T-helper 17 cell (primary cell): ENCODE results near the gene PTPRN2. TPM values are rescaled to one million over a fixed set of nuclear protein-coding genes. Genes with fewer than 3 reads are reported as not detected.
"Not testable (repeated sequence)": the region's sequence is repeated elsewhere in the genome, so short reads cannot be mapped to it uniquely, and the experiment has no call there.

Experiments used
- ATAC-seq: fragments of 150-1000 bp; cut with Tn5 transposase; 2 replicates; pipeline ENCODE4 v1.10.0; 2021; ENCODE audit warnings: mild to moderate bottlenecking, moderate library complexity
- DNase-seq, 3 donors: peaks; one replicate each; pipeline versions ENCODE4 v3.0.0 to v3.0.0-alpha.2; 2020 to 2021
- H3K9me3 ChIP-seq: one replicate; pipeline ENCODE4 v1.7.0; 2013; ENCODE audit warnings: low read length, mild to moderate bottlenecking; ENCODE audit not compliant: control insufficient read depth, poor library complexity, severe bottlenecking
- H3K27ac Mint-ChIP-seq: one replicate; pipeline ENCODE4 v1.8.0; 2022; ENCODE audit warnings: mild to moderate bottlenecking, moderate library complexity, mixed read lengths
- H3K27me3 Mint-ChIP-seq: one replicate; pipeline ENCODE4 v1.8.0; 2022; ENCODE audit warnings: mixed read lengths
- H3K36me3 Mint-ChIP-seq: one replicate; pipeline ENCODE4 v1.8.0; 2022; ENCODE audit warnings: low read depth, mixed read lengths
- H3K4me1 Mint-ChIP-seq: one replicate; pipeline ENCODE4 v1.8.0; 2022; ENCODE audit warnings: mild to moderate bottlenecking, mixed read lengths
- H3K4me3 Mint-ChIP-seq: one replicate; pipeline ENCODE4 v1.8.0; 2022; ENCODE audit warnings: mild to moderate bottlenecking, moderate library complexity, mixed read lengths
- total RNA-seq, 4 donors: library from RNA in 2 of 4; stranded (reverse) in 2 of 4; gene quantifications; one replicate each; pipeline ENCODE4 v1.2.3 and lab custom pipeline; 2022 to 2026

The PTPRN2 gene
- total RNA-seq, 2 donors from 2014 or later: 0.42 to 0.57 TPM

DNA sequence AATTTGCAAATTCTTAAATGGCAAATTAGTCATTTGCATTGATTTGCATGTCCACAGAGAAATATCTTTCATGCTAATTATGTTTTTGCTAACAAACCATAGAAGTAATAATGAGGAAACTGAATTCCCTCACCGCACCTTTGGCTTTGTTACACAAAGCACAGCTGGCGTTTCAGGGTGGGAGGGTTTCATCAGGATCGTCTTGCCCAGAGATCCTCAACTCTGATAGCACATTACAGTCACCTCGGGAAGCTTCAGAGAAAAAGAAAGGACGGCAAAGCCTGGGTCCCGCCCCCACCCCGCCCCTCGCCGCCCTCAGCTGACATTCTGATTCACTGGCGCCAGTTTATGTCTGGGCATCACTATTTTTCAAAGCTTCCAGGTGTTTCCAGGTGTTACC is 119.4 kb downstream of the PTPRN2 start:
- ATAC-seq (no peak), DNase-seq (no peak)
- no peak overlapping the region for H3K4me3 Mint-ChIP-seq
- H3K9me3 ChIP-seq: no peaks in the 10 kb centered on the region
- peaks cover 2% of the 10 kb centered on the region for H3K4me1 Mint-ChIP-seq
- H3K27me3 Mint-ChIP-seq: peaks cover 19% of the 10 kb centered on the region
- H3K36me3 Mint-ChIP-seq: no peaks in the 10 kb centered on the region
- H3K27ac Mint-ChIP-seq: no peak overlapping the region

DNA sequence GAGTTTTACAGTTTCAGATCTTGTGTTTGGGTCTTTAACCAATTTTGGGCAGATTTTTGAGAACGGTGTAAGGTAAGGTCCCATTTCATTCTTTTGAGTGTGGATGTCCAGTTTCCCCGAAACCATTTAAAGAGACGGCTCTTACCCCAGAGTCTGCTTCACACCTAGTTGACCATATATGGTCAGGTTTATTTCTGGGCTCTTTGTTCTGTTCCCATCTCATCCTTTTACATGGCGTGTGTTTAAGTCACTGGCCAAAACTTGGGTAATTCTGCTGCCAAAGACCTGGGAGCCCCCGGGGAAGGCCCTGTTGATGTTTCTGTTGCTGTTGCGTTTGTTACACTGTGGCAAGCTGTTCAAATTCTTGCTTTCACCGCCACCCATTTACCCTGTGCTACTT is 120.1 kb downstream of the PTPRN2 start:
- Mint-ChIP-seq H3K36me3 (no peaks in the 10 kb centered on the region), H3K27ac (no peak overlapping the region), H3K4me3 (no peak overlapping the region), H3K27me3 (peaks cover 14% of the 10 kb centered on the region), H3K4me1 (no peaks in the 10 kb centered on the region)
- ATAC-seq (no peak), DNase-seq (no peak)
- no peaks in the 10 kb centered on the region for H3K9me3 ChIP-seq

DNA sequence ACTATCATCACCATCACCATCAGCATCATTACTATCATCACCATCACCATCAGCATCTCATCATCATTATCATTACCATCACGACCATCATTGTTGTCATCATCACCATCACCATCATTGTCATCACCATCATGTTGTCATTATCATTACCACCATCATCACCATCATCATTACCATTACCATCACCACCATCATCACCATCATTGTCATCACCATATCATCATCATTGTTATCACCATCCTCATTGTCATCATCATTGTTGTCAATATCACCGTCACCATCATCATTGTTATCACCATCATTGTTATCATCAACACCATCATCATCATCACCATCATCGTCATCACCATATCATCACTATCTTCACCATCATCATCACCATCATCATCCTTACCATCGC is 124.3 kb downstream of the PTPRN2 start:
- Mint-ChIP-seq H3K4me3 (no peak overlapping the region), H3K36me3 (no peaks in the 10 kb centered on the region)
- DNase-seq: no peak

DNA sequence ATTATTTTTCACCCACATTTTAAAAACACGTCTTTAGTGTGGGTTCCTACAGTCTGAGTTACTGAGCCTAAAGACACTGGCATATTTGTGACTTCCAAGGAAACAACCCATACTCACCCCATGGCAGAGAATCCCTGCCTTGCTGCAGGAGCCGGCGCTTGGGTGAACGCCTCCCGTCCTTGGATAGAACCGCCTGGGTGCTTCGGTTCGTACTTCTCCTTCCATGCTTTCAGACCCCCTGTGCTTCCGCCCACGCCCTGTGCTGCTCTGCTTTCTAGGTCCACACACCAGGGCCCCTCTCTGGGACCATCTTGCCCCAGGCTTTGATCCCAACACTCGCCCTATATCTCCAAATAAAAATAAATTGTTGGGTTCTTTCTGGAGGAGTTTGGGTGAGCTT is 125.8 kb downstream of the PTPRN2 start:
- ATAC-seq (no peak), DNase-seq (no peak)
- no peaks in the 10 kb centered on the region for H3K4me1 Mint-ChIP-seq
- H3K9me3 ChIP-seq: no peaks in the 10 kb centered on the region
- no peaks in the 10 kb centered on the region for H3K36me3 Mint-ChIP-seq
- no peak overlapping the region for H3K27ac Mint-ChIP-seq
- H3K4me3 Mint-ChIP-seq: no peak overlapping the region
- H3K27me3 Mint-ChIP-seq: no peaks in the 10 kb centered on the region

More for the DNA sequence above, 124.3 kb downstream of the PTPRN2 start:
- no peaks in the 10 kb centered on the region for H3K4me1 Mint-ChIP-seq
- H3K27ac Mint-ChIP-seq: no peak overlapping the region
- H3K9me3 ChIP-seq: no peaks in the 10 kb centered on the region
- no peak for ATAC-seq
- H3K27me3 Mint-ChIP-seq: no peaks in the 10 kb centered on the region

DNA sequence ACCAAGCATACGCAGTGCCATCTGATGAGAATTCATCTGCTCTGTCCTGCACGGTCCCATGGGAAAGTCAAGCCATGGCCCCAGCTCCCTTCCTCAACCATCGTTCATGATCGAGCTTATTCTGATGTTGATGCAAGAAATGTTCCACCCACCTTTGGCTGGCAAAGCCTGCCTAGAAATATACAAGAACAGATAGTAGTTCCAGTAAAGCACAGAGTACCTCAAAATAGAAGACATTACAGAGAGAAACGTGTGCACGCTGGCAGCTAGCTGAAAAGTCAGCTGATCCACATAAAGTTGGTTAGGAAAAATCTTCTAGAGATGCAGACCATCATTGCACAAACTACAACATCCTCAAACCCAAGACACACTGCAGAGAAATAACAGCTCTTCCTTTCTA is 127.0 kb downstream of the PTPRN2 start:
- H3K36me3 Mint-ChIP-seq: no peaks in the 10 kb centered on the region
- H3K4me3 Mint-ChIP-seq: no peak overlapping the region
- no peak for ATAC-seq

DNA sequence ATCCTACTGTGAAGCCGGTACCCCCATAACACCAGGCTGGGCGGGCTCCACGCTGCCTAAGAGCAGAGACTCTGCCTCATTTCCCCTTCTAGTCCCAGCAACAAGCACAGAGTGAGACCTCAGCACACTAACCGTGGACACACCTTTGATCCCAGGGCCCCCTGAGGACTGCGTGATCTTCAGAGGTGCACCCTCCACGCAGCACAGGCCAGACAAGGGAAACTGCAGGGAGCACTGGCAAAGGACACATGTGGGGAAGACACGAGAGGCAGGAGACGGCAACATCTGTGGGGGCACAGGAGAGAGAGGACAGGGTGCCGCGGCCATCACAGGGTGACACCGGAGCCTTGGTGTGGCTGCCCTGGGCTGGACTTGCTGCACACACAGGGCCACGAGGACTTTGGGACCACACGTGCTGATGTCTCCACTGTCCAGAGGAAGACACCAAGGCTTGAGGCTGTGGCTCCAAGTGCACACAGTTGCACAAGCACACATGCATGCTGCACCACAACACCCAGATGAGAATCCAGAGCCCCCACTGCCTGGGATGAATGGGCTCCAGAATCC is 128.8 kb downstream of the PTPRN2 start:
- H3K9me3 ChIP-seq: no peaks in the 10 kb centered on the region
- H3K4me1 Mint-ChIP-seq: no peaks in the 10 kb centered on the region
- no peak overlapping the region for H3K27ac Mint-ChIP-seq
- ATAC-seq: no peak
- no peak for DNase-seq
- no peaks in the 10 kb centered on the region for H3K36me3 Mint-ChIP-seq
- no peak overlapping the region for H3K4me3 Mint-ChIP-seq
- H3K27me3 Mint-ChIP-seq: no peaks in the 10 kb centered on the region

More for the DNA sequence above, 127.0 kb downstream of the PTPRN2 start:
- Mint-ChIP-seq H3K27me3 (no peaks in the 10 kb centered on the region), H3K27ac (no peak overlapping the region), H3K4me1 (no peaks in the 10 kb centered on the region)
- DNase-seq: no peak
- H3K9me3 ChIP-seq: no peaks in the 10 kb centered on the region

DNA sequence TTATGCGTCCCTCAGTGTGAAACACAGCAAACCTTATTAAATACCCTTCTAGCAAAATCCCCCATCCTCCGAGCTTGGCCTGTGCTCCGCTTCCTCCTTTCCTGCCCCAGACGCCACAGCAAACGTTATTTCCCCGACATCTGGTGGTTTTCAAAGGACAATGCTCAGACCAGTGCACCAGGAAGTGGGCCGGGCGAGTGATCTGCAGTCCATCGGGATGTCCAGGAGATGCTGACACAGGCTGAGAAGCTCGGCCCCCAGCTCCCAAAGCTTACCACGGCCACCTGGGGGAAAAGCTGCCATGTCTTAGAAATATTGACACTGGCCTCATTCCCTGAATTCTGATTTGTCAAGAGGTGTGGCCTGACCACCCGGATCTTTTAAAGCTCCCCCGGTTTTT is 129.5 kb downstream of the PTPRN2 start:
- Mint-ChIP-seq H3K4me3 (no peak overlapping the region), H3K27ac (no peak overlapping the region), H3K36me3 (no peaks in the 10 kb centered on the region), H3K4me1 (no peaks in the 10 kb centered on the region), H3K27me3 (no peaks in the 10 kb centered on the region)
- no peaks in the 10 kb centered on the region for H3K9me3 ChIP-seq
- DNase-seq (no peak), ATAC-seq (no peak)

DNA sequence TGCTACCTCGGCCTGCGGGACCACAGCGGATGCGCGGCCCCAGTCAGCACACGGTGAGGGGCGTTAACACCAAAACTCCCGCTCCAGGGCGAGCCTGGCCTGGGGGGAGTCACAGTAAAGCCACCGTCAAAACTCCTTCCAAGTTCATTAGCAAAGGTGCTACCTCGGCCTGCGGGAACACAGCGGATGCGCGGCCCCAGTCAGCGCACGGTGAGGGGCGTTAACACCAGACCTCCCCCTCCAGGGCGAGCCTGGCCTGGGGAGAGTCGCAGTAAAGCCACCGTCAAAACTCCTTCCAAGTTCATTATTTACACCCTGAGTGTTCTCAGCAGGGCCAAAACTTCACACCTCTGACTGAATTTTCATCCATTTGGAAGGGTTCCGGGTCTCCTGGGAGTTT is 130.0 kb downstream of the PTPRN2 start:
- not testable (repeated sequence) for H3K4me3 Mint-ChIP-seq, H3K4me1 Mint-ChIP-seq, DNase-seq, H3K27me3 Mint-ChIP-seq, H3K36me3 Mint-ChIP-seq, ATAC-seq, H3K9me3 ChIP-seq, H3K27ac Mint-ChIP-seq

DNA sequence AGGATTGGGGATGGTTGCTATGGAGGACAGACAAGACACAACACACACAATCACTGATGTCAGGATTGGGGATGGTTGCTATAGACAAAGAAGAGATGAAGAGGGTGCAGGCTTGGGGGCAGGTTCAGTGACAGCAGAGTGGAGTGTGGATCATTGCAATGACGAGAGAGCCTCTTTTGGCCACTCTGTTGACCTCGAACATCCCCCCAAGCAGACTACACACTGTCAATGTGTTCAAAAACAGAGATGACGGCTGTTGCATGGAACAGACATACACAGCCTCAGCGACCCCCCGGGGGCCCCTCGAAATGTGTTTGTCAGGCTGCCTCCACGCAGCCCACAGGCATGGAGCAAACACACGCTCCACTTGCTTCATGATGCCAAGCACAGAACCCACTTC is 133.0 kb downstream of the PTPRN2 start:
- Mint-ChIP-seq H3K4me3 (no peak overlapping the region), H3K4me1 (no peaks in the 10 kb centered on the region), H3K27ac (no peak overlapping the region), H3K27me3 (peaks cover 8% of the 10 kb centered on the region), H3K36me3 (no peaks in the 10 kb centered on the region)
- ATAC-seq (no peak), DNase-seq (no peak)
- no peaks in the 10 kb centered on the region for H3K9me3 ChIP-seq

DNA sequence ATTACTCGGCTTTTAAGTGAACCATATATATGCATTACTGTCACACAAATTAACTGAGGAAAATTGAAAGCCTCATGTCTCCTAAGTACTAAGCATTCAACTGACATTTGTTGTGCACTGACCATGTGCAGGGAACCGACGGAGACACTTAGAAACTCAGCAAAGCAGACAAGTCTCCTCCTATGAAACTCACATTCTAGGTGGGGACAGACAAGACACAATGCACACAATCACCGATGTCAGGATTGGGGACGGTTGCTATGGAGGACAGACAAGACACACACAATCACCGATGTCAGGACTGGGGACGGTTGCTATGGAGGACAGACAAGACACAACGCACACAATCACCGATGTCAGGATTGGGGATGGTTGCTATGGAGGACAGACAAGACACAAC is 134.0 kb downstream of the PTPRN2 start:
- DNase-seq (no peak), ATAC-seq (no peak)
- H3K9me3 ChIP-seq: no peaks in the 10 kb centered on the region
- Mint-ChIP-seq H3K27ac (no peak overlapping the region), H3K4me1 (no peaks in the 10 kb centered on the region), H3K36me3 (no peaks in the 10 kb centered on the region), H3K27me3 (peaks cover 8% of the 10 kb centered on the region), H3K4me3 (no peak overlapping the region)

DNA sequence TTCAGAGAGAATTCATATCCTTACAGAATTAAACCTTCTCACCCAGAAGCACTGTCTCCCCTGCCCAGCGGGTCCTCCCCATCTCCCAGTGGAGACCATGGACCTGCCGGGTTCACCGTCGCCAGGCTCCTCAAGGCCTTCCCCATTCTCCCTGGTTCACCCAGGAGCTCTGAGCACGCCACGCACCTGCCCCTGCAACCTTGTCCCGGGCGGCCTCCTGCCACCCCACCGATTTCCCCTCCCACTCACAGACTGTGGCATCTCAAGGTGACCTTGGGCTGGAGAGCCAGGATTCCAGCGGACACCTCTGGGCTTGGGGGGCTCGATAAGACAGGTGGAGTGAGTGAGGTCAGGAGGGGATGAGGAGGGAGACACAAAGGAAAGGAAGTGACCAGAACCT is 135.3 kb downstream of the PTPRN2 start:
- ATAC-seq: no peak
- no peaks in the 10 kb centered on the region for H3K9me3 ChIP-seq
- Mint-ChIP-seq H3K4me1 (no peaks in the 10 kb centered on the region), H3K27ac (no peak overlapping the region), H3K4me3 (no peak overlapping the region), H3K27me3 (peaks cover 8% of the 10 kb centered on the region), H3K36me3 (no peaks in the 10 kb centered on the region)
- no peak for DNase-seq

DNA sequence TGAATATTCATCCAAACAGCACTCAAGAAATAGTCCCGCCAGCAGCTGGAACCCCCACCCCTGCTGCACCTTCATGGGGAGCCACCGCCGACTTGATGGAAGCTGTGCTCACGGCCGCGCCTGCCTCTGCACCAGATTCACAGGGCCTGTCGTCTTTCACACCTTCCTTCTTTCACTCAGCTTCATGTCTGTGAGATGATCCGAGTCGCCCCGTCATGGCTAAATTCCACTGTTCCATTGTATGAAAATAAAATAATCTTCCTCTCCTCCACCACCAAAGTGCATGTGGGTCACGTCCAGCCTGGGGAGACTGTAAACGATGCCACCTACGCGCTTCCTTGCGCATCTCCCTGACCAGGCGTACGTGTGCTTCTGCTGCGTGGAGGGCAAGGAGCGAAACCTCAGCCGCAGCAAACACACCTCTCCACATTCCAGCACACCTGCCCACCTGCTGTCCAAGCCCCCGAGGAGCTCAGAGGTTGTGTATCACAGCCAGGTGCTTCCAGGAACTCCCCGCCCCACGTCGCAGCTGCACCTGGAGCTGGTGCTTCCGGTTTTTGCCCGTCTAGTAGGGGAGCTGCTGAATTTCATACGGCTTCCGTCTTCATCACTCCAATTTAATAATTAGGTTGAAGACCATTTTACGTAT is 137.0 kb downstream of the PTPRN2 start:
- no peaks in the 10 kb centered on the region for H3K9me3 ChIP-seq
- Mint-ChIP-seq H3K27ac (no peak overlapping the region), H3K36me3 (no peaks in the 10 kb centered on the region), H3K4me1 (no peaks in the 10 kb centered on the region), H3K4me3 (no peak overlapping the region), H3K27me3 (peaks cover 8% of the 10 kb centered on the region)
- ATAC-seq (no peak), DNase-seq (no peak)

DNA sequence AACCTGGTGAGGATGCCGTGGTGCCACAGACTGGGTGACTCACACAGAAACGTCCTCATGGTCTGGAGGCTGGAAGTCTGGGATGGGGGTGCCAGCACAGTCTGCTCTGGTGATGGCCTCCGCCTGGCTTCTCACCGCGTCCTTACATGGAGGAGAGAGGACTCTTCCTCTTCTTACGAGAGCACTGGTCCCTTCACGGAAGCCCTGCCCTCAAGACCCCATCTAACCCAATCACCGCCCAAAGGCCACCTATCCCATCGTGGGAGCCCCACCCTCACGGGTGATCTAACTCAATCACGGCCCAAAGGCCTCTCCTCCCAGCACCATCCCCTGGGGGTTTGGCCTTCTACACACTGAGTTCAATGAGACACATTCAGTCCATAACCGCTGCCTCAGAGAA is 137.7 kb downstream of the PTPRN2 start:
- Mint-ChIP-seq H3K27ac (no peak overlapping the region), H3K27me3 (peaks cover 8% of the 10 kb centered on the region), H3K4me1 (no peaks in the 10 kb centered on the region), H3K36me3 (no peaks in the 10 kb centered on the region), H3K4me3 (no peak overlapping the region)
- DNase-seq (no peak), ATAC-seq (no peak)
- no peaks in the 10 kb centered on the region for H3K9me3 ChIP-seq

DNA sequence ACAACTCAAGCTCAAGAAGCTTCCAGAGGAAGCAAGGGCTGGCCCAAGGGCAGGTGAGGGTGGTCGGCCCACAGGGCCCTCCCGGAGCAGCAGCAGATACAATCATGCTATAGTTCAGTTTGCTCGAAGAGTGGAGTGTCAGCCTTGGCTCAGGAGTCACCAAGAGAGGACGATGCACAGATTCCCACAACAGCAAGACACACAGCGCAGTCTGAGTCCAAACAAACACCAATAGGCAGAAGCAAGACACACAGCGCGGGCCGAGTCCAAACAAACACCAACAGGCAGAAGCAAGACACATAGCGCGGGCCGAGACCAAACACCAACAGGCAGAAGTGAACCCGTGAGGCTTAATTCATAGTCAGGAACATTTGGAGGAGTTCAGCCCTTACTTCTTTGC is 138.4 kb downstream of the PTPRN2 start:
- ATAC-seq (no peak), DNase-seq (no peak)
- Mint-ChIP-seq H3K36me3 (no peaks in the 10 kb centered on the region), H3K27me3 (peaks cover 8% of the 10 kb centered on the region), H3K4me3 (no peak overlapping the region), H3K27ac (no peak overlapping the region), H3K4me1 (no peaks in the 10 kb centered on the region)
- no peaks in the 10 kb centered on the region for H3K9me3 ChIP-seq
